K562 (cell line): ENCODE results near the gene C2CD2. TPM values are rescaled to one million over a fixed set of nuclear protein-coding genes. Genes with fewer than 3 reads are reported as not detected.

Experiments used
- CSDE1 ChIP-seq, 2 experiments: fragments of 450-650 bp; IDR thresholded peaks; 2 replicates each; pipeline ENCODE4 v1.6.1; 2016; ENCODE audit warnings: mild to moderate bottlenecking in 1 of 2
- FIP1L1 ChIP-seq: fragments of 200-400 bp; formaldehyde crosslinking; IDR thresholded peaks from 2 replicates; pipeline ENCODE4 v1.6.1; 2018; ENCODE audit warnings: mild to moderate bottlenecking, low read depth, low read length; ENCODE audit not compliant: poor library complexity, severe bottlenecking
- HDAC2 ChIP-seq: fragments of 450-650 bp; IDR thresholded peaks from 2 replicates; pipeline ENCODE4 v1.6.1; 2016; ENCODE audit warnings: mild to moderate bottlenecking
- HMG20A ChIP-seq: fragments of 450-650 bp; formaldehyde crosslinking; conservative IDR thresholded peaks from 2 replicates; pipeline ENCODE4 v1.4.0; 2020; ENCODE audit warnings: mild to moderate bottlenecking, mixed read lengths
- JUN ChIP-seq, 2 experiments: sonication (generic) in 1 of 2; formaldehyde crosslinking in 1 of 2; IDR thresholded peaks; 2 replicates each; pipeline versions ENCODE4 v1.6.1 to v1.8.0; 2012 to 2022; ENCODE audit warnings: borderline replicate concordance in 2 of 2, mild to moderate bottlenecking in 2 of 2, improper control_type of control experiment in 1 of 2, low read depth in 1 of 2, low read length in 1 of 2, missing genetic modification reagents in 1 of 2
- NCOR1 ChIP-seq: fragments of 450-650 bp; IDR thresholded peaks from 2 replicates; pipeline ENCODE4 v1.6.1; 2016; ENCODE audit warnings: mild to moderate bottlenecking, moderate library complexity
- RBM14 ChIP-seq: fragments of 200-400 bp; formaldehyde crosslinking; IDR thresholded peaks from 2 replicates; pipeline ENCODE4 v1.6.1; 2018; ENCODE audit warnings: low read depth, mild to moderate bottlenecking, low read length, moderate library complexity, borderline replicate concordance; ENCODE audit not compliant: insufficient read depth
- SRSF1 ChIP-seq: fragments of 200-400 bp; formaldehyde crosslinking; IDR thresholded peaks from 2 replicates; pipeline ENCODE4 v1.6.1; 2017; ENCODE audit warnings: mild to moderate bottlenecking, low read depth, low read length, moderate library complexity
- TEAD4 ChIP-seq, 2 experiments: sonication (generic) in 1 of 2; formaldehyde crosslinking in 1 of 2; IDR thresholded peaks; 2 replicates each; pipeline versions ENCODE4 v1.6.1 to v1.8.0; 2012 to 2022; ENCODE audit warnings: borderline replicate concordance in 1 of 2, inconsistent platforms in 1 of 2, low read length in 1 of 2, mild to moderate bottlenecking in 1 of 2, missing genetic modification reagents in 1 of 2
- ZC3H4 ChIP-seq: sonication (generic); formaldehyde crosslinking; IDR thresholded peaks from 2 replicates; pipeline ENCODE4 v1.9.0; 2021; ENCODE audit warnings: missing genetic modification reagents, borderline replicate concordance
- ZC3H8 ChIP-seq: fragments of 450-650 bp; IDR thresholded peaks from 2 replicates; pipeline ENCODE4 v1.6.1; 2017
- ZNF263 ChIP-seq: sonication (generic); formaldehyde crosslinking; IDR thresholded peaks from 2 replicates; pipeline ENCODE4 v1.8.0; 2022; ENCODE audit warnings: mild to moderate bottlenecking, missing genetic modification reagents, borderline replicate concordance
- ZZZ3 ChIP-seq: fragments of 450-650 bp; IDR thresholded peaks from 2 replicates; pipeline ENCODE4 v1.6.1; 2016; ENCODE audit warnings: antibody characterized with exemption, mild to moderate bottlenecking, moderate library complexity
- polyA plus RNA-seq, 8 experiments: library from polyadenylated mRNA; depleted of rRNA in 4 of 8; stranded (reverse) in 5 of 8; unstranded in 3 of 8; fragments of >200 nt; fragmentation: Nextera tagmentation in 2 of 8; fragmentation: Illumina TruSeq in 1 of 8; extraction: Ambion mirVana in 2 of 8; extraction: Trizol in 1 of 8; gene quantifications; 2 replicates each; pipeline versions ENCODE4 v1.2.1 to v1.2.3, GENCODE V29; 2011 to 2014; ENCODE audit warnings: inconsistent platforms in 1 of 8, missing spikeins in 1 of 8
- total RNA-seq, 7 experiments: library from RNA; depleted of rRNA in 6 of 7; stranded (reverse); fragments of >200 nt in 6 of 7; fragmentation: Illumina TruSeq in 2 of 7; extraction: Trizol in 2 of 7; gene quantifications; 2 replicates each; pipeline versions ENCODE4 v1.2.1 to v1.2.3, GENCODE V29; 2011 to 2021; ENCODE audit warnings: low replicate concordance in 1 of 7
- TF ChIP-seq, protein P1 (sequence below), 2 experiments: fragments of 450-650 bp in 1 of 2; sonication (generic) in 1 of 2; formaldehyde crosslinking in 1 of 2; IDR thresholded peaks; 2 replicates each; pipeline versions ENCODE4 v1.7.1 to v1.9.0; 2016 to 2022; ENCODE audit warnings: inconsistent platforms in 1 of 2, mild to moderate bottlenecking in 1 of 2, missing genetic modification reagents in 1 of 2
- TF ChIP-seq, protein P2 (sequence below): IDR thresholded peaks from 3 replicates; pipeline ENCODE4 v1.6.1; 2011; ENCODE audit warnings: borderline replicate concordance, mild to moderate bottlenecking, moderate library complexity; ENCODE audit not compliant: insufficient read length; ENCODE audit errors: extremely low read depth

C2CD2 gene
- total and polyA plus RNA-seq, 9 of the 15 experiments (the other 6 are each of a cell fraction or from before 2014, with no cell fraction given), result 1.3 to 21.6 (median 12.1) TPM

DNA sequence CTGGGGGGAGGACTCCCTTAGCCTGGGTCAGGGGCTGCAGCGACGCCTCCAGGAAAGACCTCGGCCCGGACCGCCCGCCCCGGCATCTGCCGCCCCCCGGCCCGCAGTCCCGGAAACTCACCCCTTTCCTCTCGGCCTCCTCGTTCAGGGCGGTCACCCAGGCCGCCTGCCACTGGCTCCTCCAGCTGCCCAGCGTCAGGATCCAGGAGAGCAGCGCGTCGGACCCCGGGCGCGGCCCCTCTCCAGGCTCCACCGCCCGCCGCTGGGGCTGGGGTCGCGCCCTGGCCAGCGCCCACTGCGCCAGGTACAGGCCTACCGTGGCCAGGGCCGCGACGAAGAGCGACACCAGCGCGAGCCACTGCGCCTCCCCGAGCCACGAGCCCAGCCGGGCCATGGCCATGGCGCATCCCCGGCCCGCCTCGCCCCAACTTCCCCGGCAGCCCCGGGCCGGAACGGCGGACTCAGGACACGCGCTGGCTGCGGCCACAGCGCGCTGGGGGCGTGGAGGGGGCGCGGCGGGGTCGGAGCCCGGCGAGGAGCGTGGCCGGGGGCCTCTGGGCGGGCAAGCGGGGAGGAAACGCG, 478 bp downstream of the C2CD2 start (continued):
- TF ChIP-seq, protein P1, sequence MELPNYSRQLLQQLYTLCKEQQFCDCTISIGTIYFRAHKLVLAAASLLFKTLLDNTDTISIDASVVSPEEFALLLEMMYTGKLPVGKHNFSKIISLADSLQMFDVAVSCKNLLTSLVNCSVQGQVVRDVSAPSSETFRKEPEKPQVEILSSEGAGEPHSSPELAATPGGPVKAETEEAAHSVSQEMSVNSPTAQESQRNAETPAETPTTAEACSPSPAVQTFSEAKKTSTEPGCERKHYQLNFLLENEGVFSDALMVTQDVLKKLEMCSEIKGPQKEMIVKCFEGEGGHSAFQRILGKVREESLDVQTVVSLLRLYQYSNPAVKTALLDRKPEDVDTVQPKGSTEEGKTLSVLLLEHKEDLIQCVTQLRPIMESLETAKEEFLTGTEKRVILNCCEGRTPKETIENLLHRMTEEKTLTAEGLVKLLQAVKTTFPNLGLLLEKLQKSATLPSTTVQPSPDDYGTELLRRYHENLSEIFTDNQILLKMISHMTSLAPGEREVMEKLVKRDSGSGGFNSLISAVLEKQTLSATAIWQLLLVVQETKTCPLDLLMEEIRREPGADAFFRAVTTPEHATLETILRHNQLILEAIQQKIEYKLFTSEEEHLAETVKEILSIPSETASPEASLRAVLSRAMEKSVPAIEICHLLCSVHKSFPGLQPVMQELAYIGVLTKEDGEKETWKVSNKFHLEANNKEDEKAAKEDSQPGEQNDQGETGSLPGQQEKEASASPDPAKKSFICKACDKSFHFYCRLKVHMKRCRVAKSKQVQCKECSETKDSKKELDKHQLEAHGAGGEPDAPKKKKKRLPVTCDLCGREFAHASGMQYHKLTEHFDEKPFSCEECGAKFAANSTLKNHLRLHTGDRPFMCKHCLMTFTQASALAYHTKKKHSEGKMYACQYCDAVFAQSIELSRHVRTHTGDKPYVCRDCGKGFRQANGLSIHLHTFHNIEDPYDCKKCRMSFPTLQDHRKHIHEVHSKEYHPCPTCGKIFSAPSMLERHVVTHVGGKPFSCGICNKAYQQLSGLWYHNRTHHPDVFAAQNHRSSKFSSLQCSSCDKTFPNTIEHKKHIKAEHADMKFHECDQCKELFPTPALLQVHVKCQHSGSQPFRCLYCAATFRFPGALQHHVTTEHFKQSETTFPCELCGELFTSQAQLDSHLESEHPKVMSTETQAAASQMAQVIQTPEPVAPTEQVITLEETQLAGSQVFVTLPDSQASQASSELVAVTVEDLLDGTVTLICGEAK (IDR thresholded peaks at IDR 0.05), result peak; percentile 49; the same call in 1 of the 2 replicates
- TF ChIP-seq, protein P1 (CRISPR knock-in tag; IDR thresholded peaks at IDR 0.05), result no peak
- TF ChIP-seq ZNF263 (peak; percentile 74), RBM14 (no peak), FIP1L1 (peak; percentile 59), ZC3H8 (no peak), JUN (IDR thresholded peaks at IDR 0.05; ENCODE audit: borderline replicate concordance, low read depth, low read length) (no peak), JUN (CRISPR knock-in tag; IDR thresholded peaks at IDR 0.05; ENCODE audit: borderline replicate concordance) (no peak), SRSF1 (no peak), HDAC2 (no peak), HMG20A (CRISPR knock-in tag) (no peak), NCOR1 (no peak), TEAD4 (IDR thresholded peaks at IDR 0.05; ENCODE audit: low read length) (no peak), TEAD4 (CRISPR knock-in tag; IDR thresholded peaks at IDR 0.05; ENCODE audit: borderline replicate concordance) (no peak), ZZZ3 (no peak), ZC3H4 (CRISPR knock-in tag) (0 out of 2 replicates have a peak, but pooled peaks have one; percentile 63), CSDE1 (IDR thresholded peaks at IDR 0.05) (no peak)
- TF ChIP-seq, protein P2, sequence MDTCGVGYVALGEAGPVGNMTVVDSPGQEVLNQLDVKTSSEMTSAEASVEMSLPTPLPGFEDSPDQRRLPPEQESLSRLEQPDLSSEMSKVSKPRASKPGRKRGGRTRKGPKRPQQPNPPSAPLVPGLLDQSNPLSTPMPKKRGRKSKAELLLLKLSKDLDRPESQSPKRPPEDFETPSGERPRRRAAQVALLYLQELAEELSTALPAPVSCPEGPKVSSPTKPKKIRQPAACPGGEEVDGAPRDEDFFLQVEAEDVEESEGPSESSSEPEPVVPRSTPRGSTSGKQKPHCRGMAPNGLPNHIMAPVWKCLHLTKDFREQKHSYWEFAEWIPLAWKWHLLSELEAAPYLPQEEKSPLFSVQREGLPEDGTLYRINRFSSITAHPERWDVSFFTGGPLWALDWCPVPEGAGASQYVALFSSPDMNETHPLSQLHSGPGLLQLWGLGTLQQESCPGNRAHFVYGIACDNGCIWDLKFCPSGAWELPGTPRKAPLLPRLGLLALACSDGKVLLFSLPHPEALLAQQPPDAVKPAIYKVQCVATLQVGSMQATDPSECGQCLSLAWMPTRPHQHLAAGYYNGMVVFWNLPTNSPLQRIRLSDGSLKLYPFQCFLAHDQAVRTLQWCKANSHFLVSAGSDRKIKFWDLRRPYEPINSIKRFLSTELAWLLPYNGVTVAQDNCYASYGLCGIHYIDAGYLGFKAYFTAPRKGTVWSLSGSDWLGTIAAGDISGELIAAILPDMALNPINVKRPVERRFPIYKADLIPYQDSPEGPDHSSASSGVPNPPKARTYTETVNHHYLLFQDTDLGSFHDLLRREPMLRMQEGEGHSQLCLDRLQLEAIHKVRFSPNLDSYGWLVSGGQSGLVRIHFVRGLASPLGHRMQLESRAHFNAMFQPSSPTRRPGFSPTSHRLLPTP, result no peak
